DND-41 (cell line): Measurements from ENCODE around the gene SLC2A9.

Source experiments
- EZH2 ChIP-seq: IDR thresholded peaks from 3 replicates; pipeline ENCODE4 v1.6.1; 2012; ENCODE audit warnings: borderline replicate concordance, low read depth, mild to moderate bottlenecking, moderate library complexity, low read length, inconsistent platforms; ENCODE audit not compliant: severe bottlenecking
- TF ChIP-seq, protein P1 (sequence below): IDR thresholded peaks from 2 replicates; pipeline ENCODE4 v1.5.1; 2012; ENCODE audit warnings: borderline replicate concordance, low read length, moderate library complexity, mild to moderate bottlenecking; ENCODE audit not compliant: poor library complexity, severe bottlenecking; ENCODE audit errors: extremely low read depth

DNA sequence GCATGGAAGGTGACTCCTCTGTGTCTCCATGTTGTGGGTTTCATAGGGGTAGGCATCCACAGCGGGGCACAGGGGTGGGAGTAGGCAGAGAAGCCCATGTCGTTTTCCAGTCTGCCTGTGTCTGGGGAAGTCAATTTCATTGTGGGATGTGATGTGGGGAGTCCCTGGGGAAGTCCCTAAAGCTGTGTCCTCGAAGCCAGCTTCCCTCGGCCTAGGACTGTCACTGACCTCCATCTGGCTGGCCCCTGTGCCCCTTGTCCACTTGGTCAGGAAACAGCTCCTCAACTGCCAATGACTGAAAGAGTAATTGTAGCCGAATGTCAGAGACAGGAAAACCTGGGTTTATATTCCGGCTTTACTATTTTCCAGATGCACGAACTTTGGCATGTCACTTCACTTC lies 130.2 kb downstream of the SLC2A9 start:
- TF ChIP-seq, protein P1, sequence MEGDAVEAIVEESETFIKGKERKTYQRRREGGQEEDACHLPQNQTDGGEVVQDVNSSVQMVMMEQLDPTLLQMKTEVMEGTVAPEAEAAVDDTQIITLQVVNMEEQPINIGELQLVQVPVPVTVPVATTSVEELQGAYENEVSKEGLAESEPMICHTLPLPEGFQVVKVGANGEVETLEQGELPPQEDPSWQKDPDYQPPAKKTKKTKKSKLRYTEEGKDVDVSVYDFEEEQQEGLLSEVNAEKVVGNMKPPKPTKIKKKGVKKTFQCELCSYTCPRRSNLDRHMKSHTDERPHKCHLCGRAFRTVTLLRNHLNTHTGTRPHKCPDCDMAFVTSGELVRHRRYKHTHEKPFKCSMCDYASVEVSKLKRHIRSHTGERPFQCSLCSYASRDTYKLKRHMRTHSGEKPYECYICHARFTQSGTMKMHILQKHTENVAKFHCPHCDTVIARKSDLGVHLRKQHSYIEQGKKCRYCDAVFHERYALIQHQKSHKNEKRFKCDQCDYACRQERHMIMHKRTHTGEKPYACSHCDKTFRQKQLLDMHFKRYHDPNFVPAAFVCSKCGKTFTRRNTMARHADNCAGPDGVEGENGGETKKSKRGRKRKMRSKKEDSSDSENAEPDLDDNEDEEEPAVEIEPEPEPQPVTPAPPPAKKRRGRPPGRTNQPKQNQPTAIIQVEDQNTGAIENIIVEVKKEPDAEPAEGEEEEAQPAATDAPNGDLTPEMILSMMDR, result no peak
- TF ChIP-seq EZH2, result no peak
